GM12892 (cell line): ENCODE results near the gene DOCK10.

Experiments used
- POLR2A ChIP-seq: IDR thresholded peaks from 2 replicates; pipeline ENCODE4 v1.6.1; 2011; ENCODE audit warnings: low read depth, low read length, control low read depth
- POLR2AphosphoS5 ChIP-seq: IDR thresholded peaks from 2 replicates; pipeline ENCODE4 v1.6.1; 2011; ENCODE audit warnings: low read depth, low read length, control low read depth
- TAF1 ChIP-seq: IDR thresholded peaks from 2 replicates; pipeline ENCODE4 v1.6.1; 2011; ENCODE audit warnings: low read depth, mild to moderate bottlenecking, control low read depth, low read length, borderline replicate concordance

GRCh38 chr2:224930124-224930523 is 112.1 kb downstream of the DOCK10 start:
- TF ChIP-seq POLR2AphosphoS5 (no peak), POLR2A (no peak), TAF1 (no peak)
